IPS-18a (cell line): Measurements from ENCODE around the gene LMAN2.
A peak's percentile ranks its signal among the peaks of the same experiment; 100 is the strongest.

Experiments used
- H3K27ac ChIP-seq: one replicate; pipeline ENCODE4 v1.5.1; 2013; ENCODE audit warnings: low read length
- H3K27me3 ChIP-seq: one replicate; pipeline ENCODE4 v1.6.1; 2013; ENCODE audit warnings: mild to moderate bottlenecking, low read length; ENCODE audit not compliant: control insufficient read depth, insufficient read depth
- H3K36me3 ChIP-seq: one replicate; pipeline ENCODE4 v1.6.1; 2013; ENCODE audit warnings: low read depth, low read length; ENCODE audit not compliant: control insufficient read depth
- H3K4me1 ChIP-seq: one replicate; pipeline ENCODE4 v1.6.1; 2013; ENCODE audit warnings: low read depth, low read length; ENCODE audit not compliant: control insufficient read depth
- H3K4me3 ChIP-seq: one replicate; pipeline ENCODE4 v1.5.1; 2013; ENCODE audit warnings: low read length
- H3K9ac ChIP-seq: one replicate; pipeline ENCODE4 v1.6.1; 2013; ENCODE audit warnings: mild to moderate bottlenecking, low read length, moderate library complexity
- H3K9me3 ChIP-seq: one replicate; pipeline ENCODE4 v1.6.1; 2013; ENCODE audit warnings: low read depth, low read length; ENCODE audit not compliant: control insufficient read depth

The LMAN2 gene

GRCh38 chr5:177351392-177352329 is at the start of gene LMAN2:
Gene LMAN2, minus strand, starts transcription at chr5:177351668. Its CDS starts 21 bp downstream, at chr5:177351647.
- peaks cover 8% of the 10 kb centered on the region for H3K36me3 ChIP-seq
- H3K9me3 ChIP-seq = no peaks in the 10 kb centered on the region
- peak within 1 kb of the TSS; percentile 96 for H3K27ac ChIP-seq
- H3K4me1 ChIP-seq = peaks cover 4% of the 10 kb centered on the region
- no peaks in the 10 kb centered on the region for H3K27me3 ChIP-seq
- peak within 1 kb of the TSS; percentile 97 for H3K4me3 ChIP-seq
- peak within 1 kb of the TSS; percentile 90 for H3K9ac ChIP-seq

GRCh38 chr5:177399997-177400868 is 48.8 kb upstream of the LMAN2 start, which contains the start of gene PFN3:
Gene PFN3, minus strand, starts transcription at chr5:177400661. Its CDS starts 85 bp downstream, at chr5:177400576.
- H3K27me3 ChIP-seq = peaks cover 47% of the 10 kb centered on the region
- H3K4me1 ChIP-seq = peaks cover 10% of the 10 kb centered on the region
- H3K9ac ChIP-seq = no peak within 1 kb of the TSS
- no peaks in the 10 kb centered on the region for H3K9me3 ChIP-seq
- H3K4me3 ChIP-seq = no peak within 1 kb of the TSS
- no peaks in the 10 kb centered on the region for H3K36me3 ChIP-seq
- no peak within 1 kb of the TSS for H3K27ac ChIP-seq

GRCh38 chr5:177397875-177398390 is 46.5 kb upstream of the LMAN2 start:
- Histone ChIP-seq H3K36me3 (no peaks in the 10 kb centered on the region), H3K27me3 (peaks cover 24% of the 10 kb centered on the region), H3K4me1 (peaks cover 8% of the 10 kb centered on the region), H3K27ac (no peak overlapping the region), H3K4me3 (no peak overlapping the region), H3K9me3 (no peaks in the 10 kb centered on the region), H3K9ac (no peak overlapping the region)

- no peaks in the 10 kb centered on the region for H3K36me3 ChIP-seq
- H3K9ac ChIP-seq = no peak overlapping the region
- no peaks in the 10 kb centered on the region for H3K4me1 ChIP-seq
- peaks cover 13% of the 10 kb centered on the region for H3K27me3 ChIP-seq
- no peaks in the 10 kb centered on the region for H3K9me3 ChIP-seq
- no peak overlapping the region for H3K27ac ChIP-seq
- no peak overlapping the region for H3K4me3 ChIP-seq
Measured at GRCh38 chr5:177396807-177397206, 45.3 kb upstream of the LMAN2 start.

- Histone ChIP-seq H3K27me3 (peaks cover 6% of the 10 kb centered on the region), H3K9ac (no peak overlapping the region), H3K4me3 (no peak overlapping the region), H3K27ac (no peak overlapping the region), H3K4me1 (no peaks in the 10 kb centered on the region), H3K36me3 (no peaks in the 10 kb centered on the region), H3K9me3 (no peaks in the 10 kb centered on the region)
Measured at GRCh38 chr5:177396078-177396477, 44.6 kb upstream of the LMAN2 start.

- H3K4me1 ChIP-seq = no peaks in the 10 kb centered on the region
- H3K27ac ChIP-seq = no peak overlapping the region
- H3K9ac ChIP-seq = no peak overlapping the region
- H3K4me3 ChIP-seq = no peak overlapping the region
- no peaks in the 10 kb centered on the region for H3K36me3 ChIP-seq
- H3K9me3 ChIP-seq = no peaks in the 10 kb centered on the region
- H3K27me3 ChIP-seq = peaks cover 13% of the 10 kb centered on the region
Measured at GRCh38 chr5:177393990-177394389, 42.5 kb upstream of the LMAN2 start.

GRCh38 chr5:177393206-177393765 is 41.8 kb upstream of the LMAN2 start:
- Histone ChIP-seq H3K9ac (no peak overlapping the region), H3K36me3 (no peaks in the 10 kb centered on the region), H3K27me3 (peaks cover 17% of the 10 kb centered on the region), H3K9me3 (no peaks in the 10 kb centered on the region), H3K4me1 (no peaks in the 10 kb centered on the region), H3K27ac (no peak overlapping the region), H3K4me3 (no peak overlapping the region)

- Histone ChIP-seq H3K4me1 (no peaks in the 10 kb centered on the region), H3K27me3 (peaks cover 17% of the 10 kb centered on the region), H3K4me3 (no peak overlapping the region), H3K9ac (no peak overlapping the region), H3K9me3 (no peaks in the 10 kb centered on the region), H3K36me3 (no peaks in the 10 kb centered on the region), H3K27ac (no peak overlapping the region)
Measured at GRCh38 chr5:177392765-177393164, 41.3 kb upstream of the LMAN2 start.

- Histone ChIP-seq H3K9ac (no peak overlapping the region), H3K4me3 (no peak overlapping the region), H3K4me1 (no peaks in the 10 kb centered on the region), H3K27ac (no peak overlapping the region), H3K36me3 (no peaks in the 10 kb centered on the region), H3K9me3 (no peaks in the 10 kb centered on the region), H3K27me3 (peaks cover 17% of the 10 kb centered on the region)
Measured at GRCh38 chr5:177390363-177391300, 39.2 kb upstream of the LMAN2 start.

- H3K4me3 ChIP-seq = no peak overlapping the region
- H3K27ac ChIP-seq = no peak overlapping the region
- no peaks in the 10 kb centered on the region for H3K4me1 ChIP-seq
- H3K9me3 ChIP-seq = no peaks in the 10 kb centered on the region
- peaks cover 17% of the 10 kb centered on the region for H3K27me3 ChIP-seq
- H3K9ac ChIP-seq = no peak overlapping the region
- H3K36me3 ChIP-seq = no peaks in the 10 kb centered on the region
Measured at GRCh38 chr5:177389241-177390169, 38.0 kb upstream of the LMAN2 start.
